Measurements from ENCODE around the gene USP17L18. TPM values are rescaled to one million over a fixed set of nuclear protein-coding genes. Genes with fewer than 3 reads are reported as not detected.
"Not testable (repeated sequence)": the region's sequence is repeated elsewhere in the genome, so short reads cannot be mapped to it uniquely, and the experiment has no call there.

The USP17L18 gene, protein sequence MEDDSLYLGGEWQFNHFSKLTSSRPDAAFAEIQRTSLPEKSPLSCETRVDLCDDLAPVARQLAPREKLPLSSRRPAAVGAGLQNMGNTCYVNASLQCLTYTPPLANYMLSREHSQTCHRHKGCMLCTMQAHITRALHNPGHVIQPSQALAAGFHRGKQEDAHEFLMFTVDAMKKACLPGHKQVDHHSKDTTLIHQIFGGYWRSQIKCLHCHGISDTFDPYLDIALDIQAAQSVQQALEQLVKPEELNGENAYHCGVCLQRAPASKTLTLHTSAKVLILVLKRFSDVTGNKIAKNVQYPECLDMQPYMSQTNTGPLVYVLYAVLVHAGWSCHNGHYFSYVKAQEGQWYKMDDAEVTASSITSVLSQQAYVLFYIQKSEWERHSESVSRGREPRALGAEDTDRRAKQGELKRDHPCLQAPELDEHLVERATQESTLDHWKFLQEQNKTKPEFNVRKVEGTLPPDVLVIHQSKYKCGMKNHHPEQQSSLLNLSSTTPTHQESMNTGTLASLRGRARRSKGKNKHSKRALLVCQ
- polyA plus RNA-seq = not detected

- 71 to 92% (median 88%) methylated on average over 13 to 20 of the region's 26 CpGs for WGBS, 3 donors
Measured at GRCh38 chr4:9247953-9248680, at the start of gene USP17L18. Gene USP17L18, plus strand, starts transcription at chr4:9248630. Its CDS starts 0 bp downstream, at chr4:9248630.

DNA sequence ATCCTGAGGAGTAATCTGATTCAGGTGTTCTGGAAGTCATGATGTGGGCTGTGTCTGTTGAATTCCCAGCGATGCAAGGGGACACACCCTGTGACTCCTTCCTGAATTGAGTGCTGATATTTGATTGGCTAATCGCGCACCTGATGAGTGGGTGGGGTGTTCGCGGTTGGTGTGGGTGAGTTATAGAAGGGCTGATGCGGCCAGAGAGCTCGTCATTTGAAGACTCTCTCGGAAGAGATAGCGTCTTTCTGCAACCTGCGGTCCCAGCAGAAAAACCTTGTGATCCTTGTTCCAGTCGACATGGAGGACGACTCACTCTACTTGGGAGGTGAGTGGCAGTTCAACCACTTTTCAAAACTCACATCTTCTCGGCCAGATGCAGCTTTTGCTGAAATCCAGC, 38.1 kb upstream of the USP17L18 start, which contains the start of gene USP17L10:
USP17L10 (plus strand) TSS at position 301 of the 400 bp plus-strand sequence; CDS start at position 301, 0 bp downstream.
- 92% methylated on average over 13 of the region's 13 CpGs; no CpG with 5 or more reads in 2 of the 3 donors for WGBS, 3 donors
- not testable (repeated sequence) for H3K27ac ChIP-seq (ENCODE audit: low read depth, low read length)

More at GRCh38 chr4:9247953-9248680, at the start of gene USP17L18:
- not testable (repeated sequence) for H3K27ac ChIP-seq (ENCODE audit: low read depth, low read length)

DNA sequence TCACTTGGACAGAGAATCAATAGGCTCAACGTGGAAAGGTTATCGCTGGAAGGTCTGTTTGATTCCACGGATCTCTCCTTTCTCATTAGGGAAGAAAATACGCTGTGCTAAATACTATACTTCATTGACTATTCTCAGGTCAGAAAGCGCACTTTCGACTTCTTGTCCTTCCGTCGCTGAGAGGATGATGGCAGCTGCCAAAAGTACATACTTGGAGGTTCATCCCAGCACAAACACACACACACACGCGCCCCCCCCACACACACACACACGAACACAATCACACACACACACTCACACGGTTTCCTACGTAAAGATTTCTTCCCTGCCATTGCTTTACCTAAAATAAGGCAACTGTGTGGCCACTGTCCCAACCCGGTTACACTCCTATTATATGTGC, 33.7 kb upstream of the USP17L18 start:
- not testable (repeated sequence) for H3K27ac ChIP-seq (ENCODE audit: low read depth, low read length)
- 68 to 80% (median 79%) methylated on average over 11 of the region's 14 CpGs for WGBS, 3 donors

- not testable (repeated sequence) for H3K27ac ChIP-seq (ENCODE audit: low read depth, low read length)
- WGBS, 3 donors = 91% methylated on average over 10 of the region's 14 CpGs; no CpG with 5 or more reads in 2 of the 3 donors
Measured at GRCh38 chr4:9215105-9215504, 33.3 kb upstream of the USP17L18 start, which contains the start of gene USP17L11. Gene USP17L11, plus strand, starts transcription at chr4:9215405. Its CDS starts 0 bp downstream, at chr4:9215405.

DNA sequence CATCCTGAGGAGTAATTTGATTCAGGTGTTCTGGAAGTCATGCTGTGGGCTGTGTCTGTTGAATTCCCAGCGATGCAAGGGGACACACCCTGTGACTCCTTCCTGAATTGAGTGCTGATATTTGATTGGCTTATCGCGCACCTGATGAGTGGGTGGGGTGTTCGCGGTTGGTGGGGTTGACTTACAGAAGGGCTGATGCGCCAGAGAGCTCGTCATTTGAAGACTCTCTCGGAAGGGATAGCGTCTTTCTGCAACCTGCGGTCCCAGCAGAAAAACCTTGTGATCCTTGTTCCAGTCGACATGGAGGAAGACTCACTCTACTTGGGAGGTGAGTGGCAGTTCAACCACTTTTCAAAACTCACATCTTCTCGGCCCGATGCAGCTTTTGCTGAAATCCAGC, 28.6 kb upstream of the USP17L18 start, which contains the start of gene USP17L12:
USP17L12 (plus strand) TSS at position 301 of the 400 bp plus-strand sequence; CDS start at position 301, 0 bp downstream.
- no CpG with 5 or more reads among the region's 13 CpGs for WGBS, 3 donors

DNA sequence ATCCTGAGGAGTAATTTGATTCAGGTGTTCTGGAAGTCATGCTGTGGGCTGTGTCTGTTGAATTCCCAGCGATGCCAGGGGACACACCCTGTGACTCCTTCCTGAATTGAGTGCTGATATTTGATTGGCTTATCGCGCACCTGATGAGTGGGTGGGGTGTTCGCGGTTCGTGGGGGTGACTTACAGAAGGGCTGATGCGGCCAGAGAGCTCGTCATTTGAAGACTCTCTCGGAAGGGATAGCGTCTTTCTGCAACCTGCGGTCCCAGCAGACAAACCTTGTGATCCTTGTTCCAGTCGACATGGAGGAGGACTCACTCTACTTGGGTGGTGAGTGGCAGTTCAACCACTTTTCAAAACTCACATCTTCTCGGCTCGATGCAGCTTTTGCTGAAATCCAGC, 23.8 kb upstream of the USP17L18 start, which contains the start of gene USP17L13:
USP17L13 (plus strand) TSS at position 301 of the 400 bp plus-strand sequence; CDS start at position 301, 0 bp downstream.
- not testable (repeated sequence) for H3K27ac ChIP-seq (ENCODE audit: low read depth, low read length)
- no CpG with 5 or more reads among the region's 14 CpGs for WGBS, 3 donors

More for the DNA sequence above, 28.6 kb upstream of the USP17L18 start, which contains the start of gene USP17L12:
- not testable (repeated sequence) for H3K27ac ChIP-seq (ENCODE audit: low read depth, low read length)

DNA sequence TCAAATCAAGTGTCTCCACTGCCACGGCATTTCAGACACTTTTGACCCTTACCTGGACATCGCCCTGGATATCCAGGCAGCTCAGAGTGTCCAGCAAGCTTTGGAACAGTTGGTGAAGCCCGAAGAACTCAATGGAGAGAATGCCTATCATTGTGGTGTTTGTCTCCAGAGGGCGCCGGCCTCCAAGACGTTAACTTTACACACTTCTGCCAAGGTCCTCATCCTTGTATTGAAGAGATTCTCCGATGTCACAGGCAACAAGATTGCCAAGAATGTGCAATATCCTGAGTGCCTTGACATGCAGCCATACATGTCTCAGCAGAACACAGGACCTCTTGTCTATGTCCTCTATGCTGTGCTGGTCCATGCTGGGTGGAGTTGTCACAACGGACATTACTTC, 18.2 kb upstream of the USP17L18 start:
- H3K27ac ChIP-seq (ENCODE audit: low read depth, low read length) = not testable (repeated sequence)
- WGBS, 3 donors = 85 to 92% (median 87%) methylated on average over 5 of the region's 8 CpGs

- H3K27ac ChIP-seq (ENCODE audit: low read depth, low read length) = not testable (repeated sequence)
- no CpG with 5 or more reads among the region's 15 CpGs for WGBS, 3 donors
Measured at GRCh38 chr4:9234085-9234484, 14.3 kb upstream of the USP17L18 start, which contains the start of gene USP17L15. Gene USP17L15, plus strand, starts transcription at chr4:9234385. Its CDS starts 0 bp downstream, at chr4:9234385.

DNA sequence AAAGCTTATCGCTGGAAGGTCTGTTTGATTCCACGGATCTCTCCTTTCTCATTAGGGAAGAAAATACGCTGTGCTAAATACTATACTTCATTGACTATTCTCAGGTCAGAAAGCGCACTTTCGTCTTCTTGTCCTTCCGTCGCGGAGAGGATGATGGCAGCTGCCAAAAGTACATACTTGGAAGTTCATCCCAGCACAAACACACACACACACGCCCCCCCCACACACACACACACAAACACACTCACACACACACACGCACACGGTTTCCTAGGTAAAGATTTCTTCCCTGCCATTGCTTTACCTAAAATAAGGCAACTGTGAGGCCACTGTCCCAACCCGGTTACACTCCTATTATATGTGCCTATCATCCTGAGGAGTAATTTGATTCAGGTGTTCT, 10.0 kb upstream of the USP17L18 start:
- H3K27ac ChIP-seq (ENCODE audit: low read depth, low read length) = not testable (repeated sequence)
- 75 to 87% (median 76%) methylated on average over 9 to 11 of the region's 12 CpGs for WGBS, 3 donors

DNA sequence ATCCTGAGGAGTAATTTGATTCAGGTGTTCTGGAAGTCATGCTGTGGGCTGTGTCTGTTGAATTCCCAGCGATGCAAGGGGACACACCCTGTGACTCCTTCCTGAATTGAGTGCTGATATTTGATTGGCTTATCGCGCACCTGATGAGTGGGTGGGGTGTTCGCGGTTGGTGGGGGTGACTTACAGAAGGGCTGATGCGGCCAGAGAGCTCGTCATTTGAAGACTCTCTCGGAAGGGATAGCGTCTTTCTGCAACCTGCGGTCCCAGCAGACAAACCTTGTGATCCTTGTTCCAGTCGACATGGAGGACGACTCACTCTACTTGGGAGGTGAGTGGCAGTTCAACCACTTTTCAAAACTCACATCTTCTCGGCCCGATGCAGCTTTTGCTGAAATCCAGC, 4.9 kb upstream of the USP17L18 start, which contains the start of gene USP17L17:
USP17L17 (plus strand) TSS at position 301 of the 400 bp plus-strand sequence; CDS start at position 301, 0 bp downstream.
- not testable (repeated sequence) for H3K27ac ChIP-seq (ENCODE audit: low read depth, low read length)
- WGBS, 3 donors = 88 to 99% (median 88%) methylated on average over 5 of the region's 14 CpGs

DNA sequence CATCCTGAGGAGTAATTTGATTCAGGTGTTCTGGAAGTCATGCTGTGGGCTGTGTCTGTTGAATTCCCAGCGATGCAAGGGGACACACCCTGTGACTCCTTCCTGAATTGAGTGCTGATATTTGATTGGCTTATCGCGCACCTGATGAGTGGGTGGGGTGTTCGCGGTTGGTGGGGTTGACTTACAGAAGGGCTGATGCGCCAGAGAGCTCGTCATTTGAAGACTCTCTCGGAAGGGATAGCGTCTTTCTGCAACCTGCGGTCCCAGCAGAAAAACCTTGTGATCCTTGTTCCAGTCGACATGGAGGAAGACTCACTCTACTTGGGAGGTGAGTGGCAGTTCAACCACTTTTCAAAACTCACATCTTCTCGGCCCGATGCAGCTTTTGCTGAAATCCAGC, 4.6 kb downstream of the USP17L18 start, which contains the start of gene USP17L19:
USP17L19 (plus strand) TSS at position 301 of the 400 bp plus-strand sequence; CDS start at position 301, 0 bp downstream.
- no CpG with 5 or more reads among the region's 13 CpGs for WGBS, 3 donors
- not testable (repeated sequence) for H3K27ac ChIP-seq (ENCODE audit: low read depth, low read length)

DNA sequence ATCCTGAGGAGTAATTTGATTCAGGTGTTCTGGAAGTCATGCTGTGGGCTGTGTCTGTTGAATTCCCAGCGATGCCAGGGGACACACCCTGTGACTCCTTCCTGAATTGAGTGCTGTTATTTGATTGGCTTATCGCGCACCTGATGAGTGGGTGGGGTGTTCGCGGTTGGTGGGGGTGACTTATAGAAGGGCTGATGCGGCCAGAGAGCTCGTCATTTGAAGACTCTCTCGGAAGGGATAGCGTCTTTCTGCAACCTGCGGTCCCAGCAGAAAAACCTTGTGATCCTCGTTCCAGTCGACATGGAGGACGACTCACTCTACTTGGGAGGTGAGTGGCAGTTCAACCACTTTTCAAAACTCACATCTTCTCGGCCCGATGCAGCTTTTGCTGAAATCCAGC, 9.4 kb downstream of the USP17L18 start, which contains the start of gene USP17L20:
USP17L20 (plus strand) TSS at position 301 of the 400 bp plus-strand sequence; CDS start at position 301, 0 bp downstream.
- WGBS, 3 donors = no CpG with 5 or more reads among the region's 15 CpGs
- not testable (repeated sequence) for H3K27ac ChIP-seq (ENCODE audit: low read depth, low read length)

DNA sequence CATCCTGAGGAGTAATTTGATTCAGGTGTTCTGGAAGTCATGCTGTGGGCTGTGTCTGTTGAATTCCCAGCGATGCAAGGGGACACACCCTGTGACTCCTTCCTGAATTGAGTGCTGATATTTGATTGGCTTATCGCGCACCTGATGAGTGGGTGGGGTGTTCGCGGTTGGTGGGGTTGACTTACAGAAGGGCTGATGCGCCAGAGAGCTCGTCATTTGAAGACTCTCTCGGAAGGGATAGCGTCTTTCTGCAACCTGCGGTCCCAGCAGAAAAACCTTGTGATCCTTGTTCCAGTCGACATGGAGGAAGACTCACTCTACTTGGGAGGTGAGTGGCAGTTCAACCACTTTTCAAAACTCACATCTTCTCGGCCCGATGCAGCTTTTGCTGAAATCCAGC, 14.1 kb downstream of the USP17L18 start, which contains the start of gene USP17L21:
USP17L21 (plus strand) TSS at position 301 of the 400 bp plus-strand sequence; CDS start at position 301, 0 bp downstream.
- WGBS, 3 donors = no CpG with 5 or more reads among the region's 13 CpGs
- not testable (repeated sequence) for H3K27ac ChIP-seq (ENCODE audit: low read depth, low read length)

- not testable (repeated sequence) for H3K27ac ChIP-seq (ENCODE audit: low read depth, low read length)
- WGBS, 3 donors = no CpG with 5 or more reads among the region's 15 CpGs
Measured at GRCh38 chr4:9267319-9267718, 18.9 kb downstream of the USP17L18 start, which contains the start of gene USP17L22. Gene USP17L22, plus strand, starts transcription at chr4:9267619. Its CDS starts 0 bp downstream, at chr4:9267619.

- 53 to 91% (median 89%) methylated on average over 3 to 5 of the region's 10 CpGs for WGBS, 3 donors
- H3K27ac ChIP-seq (ENCODE audit: low read depth, low read length) = not testable (repeated sequence)
Measured at GRCh38 chr4:9271719-9272118, 23.3 kb downstream of the USP17L18 start.

All from adipose tissue (tissue), 3 donors.